ENCODE data around the gene PPM1E. TPM values are rescaled to one million over a fixed set of nuclear protein-coding genes. Genes with fewer than 3 reads are reported as not detected.

PPM1E gene
- total RNA-seq, 3 donors from 2014 or later (not counting 1 experiment from before 2014, with no cell fraction given): not detected

DNA sequence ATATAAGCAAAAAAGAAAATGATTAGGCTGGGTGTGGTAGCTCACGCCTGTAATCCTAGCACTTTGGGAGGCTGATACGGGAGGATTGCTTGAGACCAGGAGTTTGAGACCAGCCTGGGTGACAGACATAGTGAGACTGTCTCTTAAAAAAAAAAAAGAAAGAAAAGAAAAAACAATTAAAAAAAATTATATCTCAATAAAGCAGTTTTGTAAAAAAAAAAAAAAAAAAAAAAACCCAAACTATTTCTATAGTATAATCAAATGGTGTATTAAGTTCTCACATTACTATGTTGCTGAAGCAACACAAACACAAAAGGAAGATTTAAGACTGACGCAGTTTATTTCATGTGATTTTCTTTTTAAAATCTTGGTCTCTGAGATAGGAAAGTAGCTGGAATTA, 210.6 kb downstream of the PPM1E start:
- Mint-ChIP-seq H3K27ac (no peak overlapping the region), H3K4me3 (no peak overlapping the region)
- TF ChIP-seq CTCF (IDR thresholded peaks at IDR 0.05): no peak

GRCh38 chr17:58968426-58969061, 212.9 kb downstream of the PPM1E start:
- ATAC-seq (peak in 2 of 3 donors; percentile 41 to 62), DNase-seq (peak in 1 of 2 donors; percentile 27)
- Histone ChIP-seq H3K27me3 (ENCODE audit: control insufficient read depth, insufficient read depth, low read length) (peaks cover 9% of the 10 kb centered on the region), H3K9me3 (ENCODE audit: control insufficient read depth, insufficient read depth, low read length) (no peaks in the 10 kb centered on the region), H3K4me1 (ENCODE audit: control insufficient read depth, insufficient read depth, low read length) (no peaks in the 10 kb centered on the region), H3K4me3 (ENCODE audit: low read length) (no peak overlapping the region), H3K27ac (ENCODE audit: low read length) (no peak overlapping the region), H3K36me3 (ENCODE audit: control insufficient read depth, insufficient read depth, low read length) (no peaks in the 10 kb centered on the region)
- peaks cover 4 to 13% of the 10 kb centered on the region in 2 donors for H3K4me1 Mint-ChIP-seq
- H3K4me3 Mint-ChIP-seq: no peak overlapping the region
- H3K9me3 Mint-ChIP-seq: no peaks in the 10 kb centered on the region
- peaks cover 11 to 12% of the 10 kb centered on the region in 2 donors for H3K27me3 Mint-ChIP-seq (ENCODE audit: low read depth in 2 of 2)
- intact Hi-C loops (cut with micrococcal nuclease): no loop called here
- no peaks in the 10 kb centered on the region for H3K36me3 Mint-ChIP-seq
- WGBS (ENCODE audit: insufficient coverage): 71% methylated on average over 4 of the region's 4 CpGs
- H3K27ac Mint-ChIP-seq: peak overlapping the region in 1 of 2 donors; percentile 59
- no peak for TF ChIP-seq CTCF (IDR thresholded peaks at IDR 0.05)

More for the DNA sequence above, 210.6 kb downstream of the PPM1E start:
- H3K9me3 ChIP-seq (ENCODE audit: control insufficient read depth, insufficient read depth, low read length): no peaks in the 10 kb centered on the region
- H3K27me3 ChIP-seq (ENCODE audit: control insufficient read depth, insufficient read depth, low read length): peaks cover 7% of the 10 kb centered on the region
- ATAC-seq (no peak), DNase-seq (no peak)
- H3K4me1 ChIP-seq (ENCODE audit: control insufficient read depth, insufficient read depth, low read length): no peaks in the 10 kb centered on the region
- intact Hi-C loops (cut with micrococcal nuclease): no loop called here
- Mint-ChIP-seq H3K27me3 (ENCODE audit: low read depth in 2 of 2) (peaks cover 11 to 12% of the 10 kb centered on the region in 2 donors), H3K9me3 (no peaks in the 10 kb centered on the region), H3K4me1 (peaks cover 4 to 13% of the 10 kb centered on the region in 2 donors), H3K36me3 (no peaks in the 10 kb centered on the region)
- H3K27ac ChIP-seq (ENCODE audit: low read length): no peak overlapping the region
- no peak overlapping the region for H3K4me3 ChIP-seq (ENCODE audit: low read length)
- WGBS (ENCODE audit: insufficient coverage): 80% methylated on average over 1 of the region's 3 CpGs
- no peaks in the 10 kb centered on the region for H3K36me3 ChIP-seq (ENCODE audit: control insufficient read depth, insufficient read depth, low read length)

GRCh38 chr17:58969156-58969555, 213.5 kb downstream of the PPM1E start:
- no peak overlapping the region for H3K4me3 Mint-ChIP-seq
- Histone ChIP-seq H3K4me1 (ENCODE audit: control insufficient read depth, insufficient read depth, low read length) (no peaks in the 10 kb centered on the region), H3K9me3 (ENCODE audit: control insufficient read depth, insufficient read depth, low read length) (no peaks in the 10 kb centered on the region), H3K27me3 (ENCODE audit: control insufficient read depth, insufficient read depth, low read length) (peaks cover 9% of the 10 kb centered on the region), H3K4me3 (ENCODE audit: low read length) (no peak overlapping the region), H3K36me3 (ENCODE audit: control insufficient read depth, insufficient read depth, low read length) (no peaks in the 10 kb centered on the region), H3K27ac (ENCODE audit: low read length) (no peak overlapping the region)
- intact Hi-C loops (cut with micrococcal nuclease): no loop called here
- H3K27me3 Mint-ChIP-seq (ENCODE audit: low read depth in 2 of 2): peaks cover 11 to 12% of the 10 kb centered on the region in 2 donors
- H3K36me3 Mint-ChIP-seq: no peaks in the 10 kb centered on the region
- no peak overlapping the region for H3K27ac Mint-ChIP-seq
- DNase-seq (peak in 1 of 2 donors; percentile 7), ATAC-seq (no peak)
- peaks cover 4 to 13% of the 10 kb centered on the region in 2 donors for H3K4me1 Mint-ChIP-seq
- no peak for TF ChIP-seq CTCF (IDR thresholded peaks at IDR 0.05)
- 30% methylated on average over 1 of the region's 1 CpG for WGBS (ENCODE audit: insufficient coverage)
- no peaks in the 10 kb centered on the region for H3K9me3 Mint-ChIP-seq

- H3K27me3 Mint-ChIP-seq (ENCODE audit: low read depth in 2 of 2): peaks cover 9 to 12% of the 10 kb centered on the region in 2 donors
- H3K27ac Mint-ChIP-seq: no peak overlapping the region
- 98% methylated on average over 4 of the region's 4 CpGs for WGBS (ENCODE audit: insufficient coverage)
- no peak overlapping the region for H3K4me3 Mint-ChIP-seq
- intact Hi-C loops (cut with micrococcal nuclease): no loop called here
- H3K9me3 Mint-ChIP-seq: no peaks in the 10 kb centered on the region
- ATAC-seq (no peak), DNase-seq (no peak)
- peaks cover 9% of the 10 kb centered on the region for H3K27me3 ChIP-seq (ENCODE audit: control insufficient read depth, insufficient read depth, low read length)
- no peaks in the 10 kb centered on the region for H3K4me1 ChIP-seq (ENCODE audit: control insufficient read depth, insufficient read depth, low read length)
- H3K4me3 ChIP-seq (ENCODE audit: low read length): no peak overlapping the region
- no peaks in the 10 kb centered on the region for H3K36me3 ChIP-seq (ENCODE audit: control insufficient read depth, insufficient read depth, low read length)
- no peak overlapping the region for H3K27ac ChIP-seq (ENCODE audit: low read length)
- H3K36me3 Mint-ChIP-seq: no peaks in the 10 kb centered on the region
- peaks cover 4 to 13% of the 10 kb centered on the region in 2 donors for H3K4me1 Mint-ChIP-seq
- no peak for TF ChIP-seq CTCF (IDR thresholded peaks at IDR 0.05)
- H3K9me3 ChIP-seq (ENCODE audit: control insufficient read depth, insufficient read depth, low read length): no peaks in the 10 kb centered on the region
These were observed 214.0 kb downstream of the PPM1E start for GRCh38 chr17:58969612-58970011.
